ENCODE data around the gene SMURF2.

DNA sequence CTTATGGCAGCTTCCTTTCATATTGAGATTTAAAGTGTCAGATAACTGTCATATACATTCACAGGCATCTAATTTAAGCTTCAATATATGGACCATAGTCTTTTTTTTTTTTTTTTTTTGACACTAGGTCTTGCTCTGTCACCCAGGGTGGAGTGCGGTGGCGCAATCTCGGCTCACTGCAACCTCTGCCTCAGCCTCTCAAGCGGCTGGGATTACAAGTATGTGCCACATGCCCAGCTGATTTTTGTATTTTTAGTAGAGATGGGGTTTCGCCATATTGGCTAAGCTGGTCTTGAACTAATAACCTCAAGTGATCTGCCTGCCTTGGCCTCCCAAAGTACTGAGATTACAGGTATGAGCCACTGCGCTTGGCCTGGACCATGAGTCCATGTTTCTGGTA, 141.7 kb downstream of the SMURF2 start:
- TF ChIP-seq, protein P1, sequence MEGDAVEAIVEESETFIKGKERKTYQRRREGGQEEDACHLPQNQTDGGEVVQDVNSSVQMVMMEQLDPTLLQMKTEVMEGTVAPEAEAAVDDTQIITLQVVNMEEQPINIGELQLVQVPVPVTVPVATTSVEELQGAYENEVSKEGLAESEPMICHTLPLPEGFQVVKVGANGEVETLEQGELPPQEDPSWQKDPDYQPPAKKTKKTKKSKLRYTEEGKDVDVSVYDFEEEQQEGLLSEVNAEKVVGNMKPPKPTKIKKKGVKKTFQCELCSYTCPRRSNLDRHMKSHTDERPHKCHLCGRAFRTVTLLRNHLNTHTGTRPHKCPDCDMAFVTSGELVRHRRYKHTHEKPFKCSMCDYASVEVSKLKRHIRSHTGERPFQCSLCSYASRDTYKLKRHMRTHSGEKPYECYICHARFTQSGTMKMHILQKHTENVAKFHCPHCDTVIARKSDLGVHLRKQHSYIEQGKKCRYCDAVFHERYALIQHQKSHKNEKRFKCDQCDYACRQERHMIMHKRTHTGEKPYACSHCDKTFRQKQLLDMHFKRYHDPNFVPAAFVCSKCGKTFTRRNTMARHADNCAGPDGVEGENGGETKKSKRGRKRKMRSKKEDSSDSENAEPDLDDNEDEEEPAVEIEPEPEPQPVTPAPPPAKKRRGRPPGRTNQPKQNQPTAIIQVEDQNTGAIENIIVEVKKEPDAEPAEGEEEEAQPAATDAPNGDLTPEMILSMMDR (conservative IDR thresholded peaks at IDR 0.05; ENCODE audit: low read depth, low read length): no peak
- TF ChIP-seq POLR2A (IDR thresholded peaks at IDR 0.05; ENCODE audit: low read depth, low read length): no peak; the same call in 1 of the 2 replicates

Measured in IMR-90 (cell line).